HG02885 (cell line): ENCODE measurements around the gene SLC6A20.

Experiments
- ATAC-seq: cut with Tn5 transposase; IDR thresholded peaks from one replicate; pipeline ENCODE4 v1.9.1; 2021; ENCODE audit warnings: mild to moderate bottlenecking; ENCODE audit not compliant: unreplicated experiment, poor library complexity

The SLC6A20 gene

DNA sequence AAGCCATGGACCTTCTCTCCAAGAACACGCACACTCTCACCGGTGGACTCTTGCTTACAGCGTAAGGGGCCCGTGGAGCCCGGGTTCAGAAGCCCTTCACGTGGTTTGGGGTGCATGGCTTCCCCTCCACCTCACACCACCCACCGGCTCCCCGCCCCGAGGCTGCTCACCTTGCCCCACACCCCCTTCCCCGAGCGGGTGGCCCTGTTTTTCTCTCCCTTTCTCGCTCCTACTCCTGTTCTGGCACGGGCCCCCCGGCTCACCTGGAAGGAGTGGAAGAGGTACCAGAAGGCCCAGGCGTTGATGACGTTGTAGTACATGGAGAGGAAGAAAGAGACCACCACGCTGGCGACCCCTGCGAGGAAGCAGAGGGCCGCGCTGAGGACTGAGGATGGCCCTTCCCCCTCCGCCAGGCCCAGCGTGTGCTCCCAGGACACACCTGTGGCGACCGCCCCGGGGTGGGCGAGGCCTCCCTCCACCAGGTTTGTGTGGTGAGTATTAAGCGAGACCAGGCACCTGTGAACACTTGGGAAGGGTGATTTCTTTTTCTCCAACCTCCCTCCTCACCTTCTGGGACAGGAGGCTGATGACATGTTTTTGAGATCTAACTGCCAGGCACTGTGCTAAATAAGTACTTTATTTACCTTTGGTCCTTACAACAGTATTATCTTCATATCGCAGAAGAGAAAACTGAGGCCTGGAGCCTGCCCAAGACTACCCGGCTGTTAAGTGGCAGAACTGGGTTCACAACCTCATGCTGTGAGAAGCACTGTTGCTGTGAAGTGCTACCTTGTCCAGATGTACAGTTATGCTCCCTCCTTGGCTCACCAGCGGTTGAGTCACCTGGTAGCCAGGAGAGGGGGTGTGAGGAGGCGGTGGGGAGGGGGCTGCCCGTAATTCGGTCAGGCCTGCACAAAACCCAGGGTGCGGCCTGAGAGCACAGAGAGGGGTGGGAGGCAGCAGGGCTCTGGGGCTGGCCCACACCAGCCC lies 16.3 kb downstream of the SLC6A20 start:
- ATAC-seq = no peak

GRCh38 chr3:45778761-45779201 lies 17.6 kb downstream of the SLC6A20 start:
- no peak for ATAC-seq

- ATAC-seq = no peak
Measured at GRCh38 chr3:45777746-45778386, 18.5 kb downstream of the SLC6A20 start.

GRCh38 chr3:45777111-45777745 lies 19.1 kb downstream of the SLC6A20 start:
- no peak for ATAC-seq

GRCh38 chr3:45776611-45777010 lies 19.7 kb downstream of the SLC6A20 start:
- no peak for ATAC-seq

DNA sequence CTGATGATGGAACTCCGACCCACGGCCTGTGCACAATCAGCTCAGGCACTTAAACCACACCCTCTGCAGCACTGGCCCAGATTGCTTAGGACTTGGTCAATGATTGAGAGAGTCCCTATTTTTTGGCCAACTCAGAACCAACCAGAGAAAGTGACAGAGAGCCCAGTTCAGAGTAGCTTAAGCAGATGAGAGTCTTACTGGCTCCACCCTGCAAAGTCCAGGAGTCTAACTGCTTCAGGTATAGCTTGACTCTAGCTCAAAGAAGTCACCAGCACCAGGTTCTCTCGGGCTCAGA lies 20.1 kb downstream of the SLC6A20 start:
- ATAC-seq = no peak

DNA sequence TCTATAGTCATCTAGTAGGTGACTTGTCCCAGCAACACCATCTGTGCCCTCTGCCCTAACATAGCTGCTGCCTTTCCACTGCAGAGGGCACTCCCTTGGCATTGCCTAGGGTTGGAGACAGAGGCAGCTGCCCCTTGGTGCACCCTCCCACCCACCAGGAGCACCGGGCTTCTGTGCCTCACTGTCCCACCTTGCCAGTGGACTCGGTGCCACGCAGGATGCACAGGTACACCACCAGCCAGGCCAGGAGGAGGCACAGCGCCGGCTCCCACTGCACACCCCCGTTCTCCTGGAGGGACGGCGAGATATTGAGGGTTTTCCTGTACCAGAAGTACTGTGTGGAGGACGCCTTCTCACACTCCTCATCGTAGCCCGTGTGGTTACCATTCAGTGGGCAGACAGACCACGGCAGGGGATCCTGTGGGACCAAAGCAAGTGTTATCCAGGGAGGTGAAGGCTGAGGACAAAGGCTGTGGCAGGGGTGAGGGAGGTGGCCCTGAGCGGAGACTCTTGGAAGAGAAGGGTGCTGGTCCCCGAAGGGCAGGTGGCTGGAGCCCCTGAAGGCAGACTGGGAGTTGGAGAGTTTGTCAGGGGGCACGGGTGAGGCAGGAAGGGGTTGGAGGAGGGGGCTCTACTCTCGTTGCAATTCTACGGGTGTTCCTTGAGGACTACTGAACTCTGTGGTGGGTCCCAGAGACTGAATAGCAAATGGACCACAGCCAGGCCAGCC lies 20.6 kb downstream of the SLC6A20 start:
- no peak for ATAC-seq

DNA sequence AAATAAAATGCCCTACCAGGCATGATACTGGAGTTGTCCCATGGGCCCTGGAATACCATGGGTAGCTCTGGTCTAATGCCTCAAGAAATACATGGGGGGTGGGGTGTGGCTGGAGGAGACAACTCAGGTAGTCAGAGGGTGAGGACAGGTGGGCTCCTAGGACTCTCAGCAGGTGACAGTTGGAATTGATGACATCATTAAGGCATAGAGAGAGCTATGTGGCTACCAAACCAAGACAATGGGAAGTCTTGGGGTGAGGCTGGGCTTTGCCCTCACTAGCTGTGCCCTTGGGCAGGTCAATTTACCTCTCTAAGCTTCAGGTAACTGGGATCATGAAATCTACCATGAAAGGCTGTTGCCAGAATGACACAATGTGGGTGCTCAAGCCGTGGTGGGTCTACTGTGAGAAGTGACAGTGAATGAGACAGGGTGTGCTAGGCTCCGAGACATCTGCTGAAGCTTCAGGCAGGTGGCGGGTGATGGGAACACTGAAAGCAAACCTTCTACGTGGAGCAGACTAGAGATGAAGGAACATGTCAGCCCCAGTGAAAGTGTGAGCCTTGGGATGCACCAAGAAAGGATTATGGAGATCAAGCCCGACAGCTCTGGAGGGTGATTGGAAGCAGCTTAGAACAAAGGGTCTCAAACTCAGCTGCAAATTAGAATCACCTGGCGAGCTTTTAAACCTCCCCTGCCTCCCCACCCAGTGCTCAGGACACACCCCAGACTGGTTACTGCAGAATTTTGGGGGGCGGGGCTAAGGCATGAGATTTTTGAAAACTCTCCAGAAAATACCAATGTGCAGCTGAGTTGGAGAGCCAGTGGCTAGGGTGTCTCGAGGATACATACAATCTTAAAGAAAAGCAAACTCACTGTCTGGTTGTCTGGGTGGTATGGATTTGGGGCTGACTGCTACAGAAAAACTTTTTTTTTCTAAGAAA lies 21.5 kb downstream of the SLC6A20 start:
- no peak for ATAC-seq

DNA sequence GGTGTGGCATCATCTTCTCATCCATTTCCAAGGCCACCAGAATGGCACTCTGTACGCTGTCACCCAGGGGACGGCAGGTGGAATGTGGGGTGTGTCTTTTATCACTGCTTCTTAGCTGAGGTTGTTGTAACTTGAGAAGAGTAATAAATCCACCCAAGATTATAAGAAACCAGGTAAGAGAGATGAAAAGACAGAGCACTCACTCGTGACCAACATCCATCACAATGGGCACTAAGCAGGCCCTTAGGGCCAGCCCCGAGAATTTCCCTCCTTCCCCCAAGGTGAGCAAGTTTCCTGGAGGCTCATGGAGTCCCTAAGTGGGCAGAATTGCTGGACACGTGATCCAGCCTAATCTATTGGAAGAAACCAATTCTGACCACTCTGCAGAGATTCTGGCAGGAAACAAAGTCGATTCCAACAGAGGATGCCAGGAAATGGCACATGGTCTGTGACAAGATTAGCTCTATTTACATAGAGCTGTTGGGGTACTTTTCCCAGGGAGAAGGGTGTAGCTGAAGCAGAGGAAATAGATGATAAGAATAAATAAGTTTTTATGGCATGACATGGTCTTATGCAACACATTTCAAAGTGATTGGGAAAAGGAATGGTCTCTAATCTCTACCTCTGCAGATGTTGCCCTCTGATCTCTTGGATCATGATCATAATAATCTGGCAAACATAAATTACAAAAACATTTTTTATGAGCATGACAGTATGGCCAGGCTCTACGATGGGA lies 22.5 kb downstream of the SLC6A20 start:
- no peak for ATAC-seq

DNA sequence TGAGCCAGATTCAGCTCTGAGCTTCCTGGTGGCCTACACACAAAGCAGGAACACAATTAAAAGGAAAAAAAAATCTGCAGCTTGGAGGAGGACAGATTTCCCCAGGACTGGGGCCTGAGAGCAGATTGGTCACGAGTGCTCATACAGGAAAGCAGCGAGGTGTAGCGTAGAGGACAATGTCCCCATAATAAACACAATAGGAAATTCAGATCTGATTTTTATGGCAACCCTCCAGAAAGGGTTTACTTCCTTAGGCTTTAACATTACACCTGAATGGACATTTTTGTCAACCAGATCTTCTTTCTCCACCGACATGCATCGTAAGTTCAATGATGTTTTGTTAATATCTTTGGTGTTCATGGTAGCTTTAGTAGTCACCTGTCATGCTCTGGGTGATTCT lies 23.3 kb downstream of the SLC6A20 start:
- ATAC-seq = no peak

- no peak for ATAC-seq
Measured at GRCh38 chr3:45772341-45773035, 23.8 kb downstream of the SLC6A20 start.

GRCh38 chr3:45771831-45772230 lies 24.5 kb downstream of the SLC6A20 start:
- ATAC-seq = no peak

- ATAC-seq = no peak
Measured at GRCh38 chr3:45771166-45771775, 25.1 kb downstream of the SLC6A20 start.

DNA sequence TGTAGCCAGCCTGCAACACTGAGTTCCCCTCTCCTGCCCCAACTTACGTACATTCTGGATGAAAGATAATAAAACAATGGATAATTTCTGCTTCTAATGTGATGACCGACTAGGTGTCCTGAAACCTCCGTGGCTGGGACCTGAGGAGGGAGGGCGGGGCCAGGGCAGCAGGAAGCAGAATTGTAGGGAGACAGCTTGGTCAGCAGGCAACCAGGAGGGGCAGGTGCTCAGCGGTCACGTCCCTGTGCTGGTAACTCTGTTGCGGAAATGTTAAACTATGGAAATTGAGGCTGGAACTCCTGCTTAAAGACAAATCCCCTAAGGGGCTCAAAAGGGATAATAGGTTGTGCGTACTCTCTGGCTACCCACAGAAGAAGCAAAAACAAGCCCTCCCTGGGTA lies 30.4 kb downstream of the SLC6A20 start:
- no peak for ATAC-seq

DNA sequence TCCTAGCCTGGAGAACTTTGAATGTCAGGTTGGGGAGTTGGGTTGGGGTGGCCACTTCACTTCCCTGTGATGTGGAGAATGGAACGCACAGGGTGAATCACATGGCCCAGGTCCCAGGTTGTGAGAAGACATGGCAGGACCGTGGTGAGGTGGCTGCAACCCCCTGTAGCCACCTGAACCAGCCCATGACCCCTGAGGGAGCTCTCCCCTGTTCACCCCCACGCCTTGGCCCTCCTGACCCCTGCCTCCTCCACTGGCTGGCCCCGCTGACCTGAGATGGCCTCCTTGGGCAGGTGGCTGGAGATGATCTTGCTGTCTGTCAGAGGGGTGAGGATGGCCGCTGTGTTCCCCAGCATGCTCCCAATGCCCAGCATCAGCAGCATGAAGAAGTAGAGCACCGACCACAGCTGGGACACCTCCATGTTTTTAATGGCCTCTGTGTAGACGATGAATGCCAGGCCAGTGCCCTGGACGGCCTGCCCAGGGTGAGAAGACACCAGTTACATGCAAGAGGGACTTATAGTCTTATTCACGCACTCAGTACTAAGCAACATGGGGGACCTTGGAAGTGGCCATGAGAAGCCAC lies 31.0 kb downstream of the SLC6A20 start:
- no peak for ATAC-seq

DNA sequence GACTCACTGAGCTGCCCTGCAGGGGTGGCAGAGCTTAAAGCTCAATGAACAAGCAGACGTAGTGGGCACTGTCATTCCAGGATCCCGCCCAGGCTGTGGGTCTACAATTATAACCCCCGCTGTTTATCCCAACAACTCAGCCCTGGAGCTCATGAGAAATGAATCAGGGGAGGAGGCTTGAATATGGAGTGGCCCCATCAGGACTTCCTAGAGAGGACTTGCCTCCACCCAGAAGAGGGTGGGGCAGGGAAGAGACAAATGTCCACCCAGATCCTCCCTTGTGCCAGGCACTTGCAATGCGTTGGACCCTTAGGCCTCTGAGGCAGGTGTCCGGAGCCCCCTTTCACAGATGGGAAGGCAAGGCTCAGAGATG lies 33.0 kb downstream of the SLC6A20 start:
- ATAC-seq = no peak

DNA sequence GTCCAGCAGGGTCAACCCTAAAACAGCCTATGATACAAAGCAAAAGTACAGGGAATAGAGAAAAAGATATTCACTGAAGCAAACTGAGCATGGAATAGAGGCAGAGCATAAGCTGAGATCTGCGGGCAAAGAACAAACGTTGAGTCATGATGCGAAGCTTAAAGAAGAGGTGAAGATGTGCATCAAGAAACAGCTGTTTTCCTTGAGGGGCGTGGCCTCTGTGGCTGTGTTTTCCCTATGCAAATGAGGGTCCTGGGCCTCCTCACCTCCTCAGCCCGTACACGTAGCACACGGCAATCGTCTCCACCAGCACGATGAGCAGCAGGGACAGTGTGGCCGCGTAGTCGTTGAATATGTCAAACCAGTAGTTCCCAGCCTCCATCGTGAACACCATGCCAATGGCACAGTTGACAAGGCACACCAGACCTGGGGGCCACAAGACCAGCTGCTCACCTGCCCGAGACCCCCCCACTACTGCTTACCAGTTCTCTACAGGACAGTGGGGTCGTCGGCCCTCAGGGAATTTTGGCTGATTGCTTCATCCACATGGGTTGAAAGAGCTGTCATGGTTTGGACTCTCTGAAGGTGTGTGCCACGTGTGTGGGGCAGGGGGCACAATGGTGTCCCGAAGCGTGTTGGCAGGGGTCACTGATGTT lies 33.6 kb downstream of the SLC6A20 start:
- no peak for ATAC-seq
